NB4 (cell line): ENCODE data around the gene CCL18.
"Not testable (repeated sequence)": the region's sequence is repeated elsewhere in the genome, so short reads cannot be mapped to it uniquely, and the experiment has no call there.

ENCODE experiments used
- CTCF ChIP-seq: IDR thresholded peaks from one replicate; pipeline ENCODE4 v1.5.1; 2012; ENCODE audit warnings: low read depth, low read length
- MAX ChIP-seq: IDR thresholded peaks from 2 replicates; pipeline ENCODE4 v1.6.1; 2011; ENCODE audit warnings: low read depth, low read length
- MYC ChIP-seq: IDR thresholded peaks from 2 replicates; pipeline ENCODE4 v1.6.1; 2011; ENCODE audit warnings: low read depth, low read length
- POLR2A ChIP-seq: IDR thresholded peaks from 2 replicates; pipeline ENCODE4 v1.6.1; 2011; ENCODE audit warnings: mild to moderate bottlenecking; ENCODE audit not compliant: insufficient read length; ENCODE audit errors: extremely low read depth

GRCh38 chr17:36114971-36115648, 51.0 kb downstream of the CCL18 start:
- TF ChIP-seq CTCF, MAX, POLR2A, MYC: not testable (repeated sequence)
